GM18907 (cell line): ENCODE results near the gene SETD1A.

Experiments used
- ATAC-seq: cut with Tn5 transposase; IDR thresholded peaks from one replicate; pipeline ENCODE4 v1.9.1; 2021; ENCODE audit warnings: mild to moderate bottlenecking, moderate library complexity; ENCODE audit not compliant: unreplicated experiment

SETD1A gene

DNA sequence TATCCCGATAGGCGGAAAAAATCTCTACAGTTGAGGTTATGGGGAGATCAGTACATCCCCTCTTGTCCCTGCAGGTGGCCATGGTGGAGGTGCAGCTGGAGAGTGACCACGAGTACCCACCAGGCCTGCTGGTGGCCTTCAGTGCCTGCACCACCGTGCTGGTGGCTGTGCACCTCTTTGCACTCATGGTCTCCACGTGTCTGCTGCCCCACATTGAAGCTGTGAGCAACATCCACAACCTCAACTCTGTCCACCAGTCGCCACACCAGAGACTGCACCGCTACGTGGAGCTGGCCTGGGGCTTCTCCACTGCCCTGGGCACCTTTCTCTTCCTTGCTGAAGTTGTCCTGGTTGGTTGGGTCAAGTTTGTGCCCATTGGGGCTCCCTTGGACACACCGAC is 4.4 kb upstream of the SETD1A start:
- ATAC-seq, result no peak

DNA sequence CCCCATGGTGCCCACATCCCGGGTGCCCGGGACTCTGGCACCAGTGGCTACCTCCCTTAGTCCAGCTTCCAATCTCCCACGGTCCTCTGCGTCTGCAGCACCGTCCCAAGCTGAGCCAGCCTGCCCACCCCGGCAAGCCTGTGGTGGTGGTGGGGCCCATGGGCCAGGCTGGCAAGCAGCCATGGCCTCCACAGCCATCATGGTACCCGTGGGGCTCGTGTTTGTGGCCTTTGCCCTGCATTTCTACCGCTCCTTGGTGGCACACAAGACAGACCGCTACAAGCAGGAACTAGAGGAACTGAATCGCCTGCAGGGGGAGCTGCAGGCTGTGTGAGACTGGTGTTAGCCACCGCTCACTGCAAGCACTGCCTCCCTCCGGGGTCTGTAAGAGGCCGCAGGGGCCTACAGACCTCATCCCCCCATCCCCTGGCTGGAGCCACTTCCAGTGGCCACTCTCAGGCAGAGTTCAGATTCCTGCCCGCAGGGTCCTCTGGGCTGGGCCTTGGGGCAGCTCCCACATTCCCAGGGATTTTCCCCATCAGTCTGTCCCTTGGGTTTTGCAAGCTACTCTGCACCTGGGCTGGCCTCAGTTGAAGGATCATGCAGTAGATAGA is 3.9 kb upstream of the SETD1A start:
- ATAC-seq, result no peak

DNA sequence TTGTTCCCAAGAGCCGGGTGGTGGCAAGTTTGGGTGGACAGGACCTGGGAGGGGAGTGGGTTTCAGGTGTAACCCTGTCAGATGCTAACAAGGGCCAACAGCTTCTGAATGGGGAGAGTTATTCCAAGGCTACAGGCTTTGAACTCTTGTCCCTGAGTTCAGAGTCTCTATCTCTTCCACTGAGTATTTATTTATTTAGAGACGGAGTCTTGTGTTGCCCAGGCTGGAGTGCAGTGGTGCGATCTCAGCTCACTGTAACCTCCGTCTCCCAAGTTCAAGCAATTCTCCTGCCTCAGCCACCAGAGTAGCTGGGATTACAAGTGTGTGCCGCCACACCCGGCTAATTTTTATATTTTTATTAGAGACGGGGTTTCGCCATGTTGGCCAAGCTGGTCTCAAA is 2.6 kb upstream of the SETD1A start:
- no peak for ATAC-seq

DNA sequence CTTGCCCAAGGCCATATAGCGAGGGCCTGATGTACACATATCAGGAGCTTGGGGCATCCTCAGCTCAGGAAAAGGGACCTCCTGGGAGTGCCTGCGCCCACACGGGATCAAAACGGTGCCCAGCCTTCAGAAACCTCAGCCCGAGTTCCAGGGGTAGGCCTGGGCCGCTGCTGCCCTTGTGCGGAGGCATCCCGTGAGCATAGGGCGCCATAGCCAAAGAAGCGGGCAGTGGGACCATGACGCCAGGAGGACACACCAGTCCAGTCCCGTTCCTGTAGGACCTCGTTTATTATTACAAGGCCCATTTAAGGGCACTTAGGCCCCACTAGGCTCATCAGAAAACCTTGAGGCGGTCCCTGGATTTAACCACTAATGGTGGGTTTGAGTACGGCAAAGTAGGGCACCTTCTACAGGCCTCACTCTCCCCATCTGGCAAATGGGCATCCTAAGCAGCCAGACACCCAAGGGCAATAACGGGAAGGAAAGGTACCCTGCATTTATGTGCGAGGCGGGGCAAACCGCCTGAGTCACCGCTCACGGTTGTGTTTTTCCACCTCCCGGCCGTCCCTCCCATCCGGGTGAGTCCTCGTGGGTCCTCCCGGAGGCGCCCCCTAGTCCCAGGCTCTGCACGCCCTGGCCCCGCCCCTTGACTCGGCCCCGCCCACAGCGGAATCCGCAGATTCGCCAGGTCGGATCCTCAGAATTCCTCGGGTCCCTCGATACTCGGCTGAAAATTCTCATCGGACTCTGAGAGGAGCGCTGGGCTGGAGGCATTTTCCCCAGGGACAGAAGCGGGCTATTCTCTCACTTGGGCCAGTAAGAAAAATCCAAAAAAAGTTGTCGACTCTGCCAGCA is 726 bp upstream of the SETD1A start:
- peak; percentile 51 for ATAC-seq

DNA sequence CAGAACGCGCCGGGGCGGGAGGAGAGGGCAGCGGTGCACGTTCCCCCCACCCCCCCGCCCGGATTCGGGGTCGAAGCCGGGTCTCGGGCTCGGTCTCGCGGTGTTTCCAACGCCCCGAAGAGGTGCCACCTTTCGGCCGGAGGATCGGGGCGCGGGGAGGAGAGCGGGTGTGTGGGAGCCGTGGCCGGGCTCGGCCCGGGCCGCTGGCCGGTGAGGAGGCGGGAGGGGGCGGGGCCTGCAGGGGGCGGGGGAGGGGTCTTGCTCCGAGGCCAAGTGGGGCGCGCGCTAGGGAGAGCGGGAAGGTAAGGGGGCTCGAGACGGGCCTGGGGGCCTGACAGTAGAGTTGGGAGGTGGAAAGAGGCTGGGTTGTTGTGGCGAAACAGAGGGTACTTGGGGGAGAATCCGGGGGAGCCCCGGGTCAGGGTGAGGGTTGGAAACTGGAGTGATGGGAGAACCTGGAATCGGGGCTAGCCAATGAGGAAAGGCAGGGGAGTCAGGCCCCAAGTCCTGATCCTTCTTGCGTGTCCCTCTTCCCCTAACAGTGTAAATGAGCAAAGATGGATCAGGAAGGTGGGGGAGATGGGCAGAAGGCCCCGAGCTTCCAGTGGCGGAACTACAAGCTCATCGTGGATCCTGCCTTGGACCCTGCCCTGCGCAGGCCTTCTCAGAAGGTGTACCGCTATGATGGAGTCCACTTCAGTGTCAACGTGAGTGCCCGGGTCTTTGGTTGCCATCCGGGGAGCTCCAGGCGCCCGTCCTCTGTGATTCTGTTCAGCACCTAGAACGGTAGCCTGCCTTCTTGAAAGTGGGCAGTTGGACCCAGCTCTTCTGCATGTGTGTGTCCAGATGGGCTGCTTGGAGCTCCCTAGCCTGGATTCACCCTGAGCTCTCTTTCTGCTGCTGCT is 873 bp downstream of the SETD1A start:
- ATAC-seq, result peak; percentile 16

DNA sequence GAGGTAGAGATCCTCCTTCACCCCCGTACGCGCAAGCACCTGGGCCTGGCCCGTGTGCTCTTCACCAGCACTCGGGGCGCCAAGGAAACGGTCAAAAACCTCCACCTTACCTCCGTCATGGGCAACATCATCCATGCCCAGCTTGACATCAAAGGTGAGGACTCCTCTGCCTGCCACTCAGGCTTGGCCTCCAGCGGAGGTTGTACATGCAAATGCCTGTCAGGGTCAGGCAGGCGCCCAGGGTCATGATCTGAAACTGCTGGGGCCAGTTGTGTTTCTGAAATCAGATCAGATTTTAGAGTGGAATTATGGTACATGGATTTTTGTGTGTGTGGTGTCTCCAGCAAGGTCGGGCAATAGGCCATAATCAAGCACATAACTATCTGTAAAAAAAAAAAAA is 3.8 kb downstream of the SETD1A start:
- ATAC-seq, result no peak

DNA sequence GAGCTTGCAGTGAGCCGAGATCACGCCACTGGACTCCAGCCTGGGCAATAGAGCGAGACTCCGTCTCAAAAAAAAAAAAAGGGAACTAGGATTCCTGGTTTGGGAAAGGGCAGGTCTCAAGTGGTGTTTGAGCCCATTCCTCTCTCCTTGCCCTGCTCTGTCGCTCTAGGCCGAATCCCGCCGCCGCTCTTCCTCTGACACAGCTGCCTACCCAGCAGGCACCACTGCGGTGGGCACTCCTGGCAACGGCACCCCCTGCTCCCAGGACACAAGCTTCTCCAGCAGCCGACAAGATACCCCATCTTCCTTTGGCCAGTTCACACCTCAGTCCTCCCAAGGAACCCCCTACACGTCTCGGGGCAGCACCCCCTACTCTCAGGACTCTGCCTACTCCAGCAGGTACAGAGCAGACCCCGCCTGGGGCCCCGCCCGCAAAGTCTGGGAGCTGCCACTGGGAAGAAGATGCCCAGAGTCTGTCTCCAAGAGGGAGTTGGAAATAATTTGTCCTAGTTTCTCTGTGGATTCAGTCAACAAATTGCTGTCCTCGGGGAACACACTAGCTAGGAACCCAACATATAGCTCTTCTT is 6.5 kb downstream of the SETD1A start:
- no peak for ATAC-seq

DNA sequence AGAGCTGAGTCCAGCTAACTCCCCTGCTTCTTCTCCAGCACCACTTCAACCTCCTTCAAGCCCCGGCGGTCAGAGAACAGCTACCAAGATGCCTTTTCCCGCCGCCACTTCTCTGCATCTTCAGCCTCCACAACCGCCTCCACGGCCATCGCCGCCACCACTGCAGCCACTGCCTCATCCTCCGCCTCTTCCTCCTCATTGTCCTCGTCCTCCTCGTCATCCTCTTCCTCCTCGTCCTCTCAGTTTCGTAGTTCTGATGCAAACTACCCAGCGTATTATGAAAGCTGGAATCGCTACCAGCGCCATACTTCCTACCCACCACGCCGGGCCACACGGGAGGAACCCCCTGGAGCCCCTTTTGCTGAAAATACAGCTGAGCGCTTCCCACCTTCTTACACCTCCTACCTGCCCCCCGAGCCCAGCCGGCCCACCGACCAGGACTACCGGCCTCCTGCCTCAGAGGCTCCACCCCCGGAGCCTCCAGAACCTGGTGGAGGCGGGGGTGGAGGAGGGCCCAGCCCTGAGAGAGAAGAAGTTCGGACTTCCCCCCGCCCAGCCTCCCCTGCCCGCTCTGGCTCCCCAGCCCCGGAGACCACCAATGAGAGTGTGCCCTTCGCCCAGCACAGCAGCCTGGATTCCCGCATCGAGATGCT is 7.1 kb downstream of the SETD1A start:
- ATAC-seq, result no peak

DNA sequence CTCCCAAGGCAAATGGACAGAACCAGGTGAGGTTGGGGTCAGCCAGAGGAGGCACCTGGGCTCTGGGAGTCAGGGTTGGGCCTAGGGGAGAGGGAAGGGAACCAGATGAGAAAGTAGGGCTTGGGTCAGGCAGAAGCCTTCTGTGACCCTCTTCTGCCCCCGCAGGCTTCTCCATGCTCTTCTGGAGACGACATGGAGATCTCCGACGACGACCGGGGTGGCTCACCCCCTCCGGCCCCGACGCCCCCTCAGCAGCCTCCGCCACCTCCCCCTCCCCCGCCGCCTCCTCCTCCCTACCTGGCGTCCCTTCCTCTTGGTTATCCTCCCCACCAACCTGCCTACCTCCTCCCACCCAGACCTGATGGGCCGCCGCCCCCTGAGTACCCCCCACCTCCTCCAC is 7.9 kb downstream of the SETD1A start:
- ATAC-seq, result no peak

DNA sequence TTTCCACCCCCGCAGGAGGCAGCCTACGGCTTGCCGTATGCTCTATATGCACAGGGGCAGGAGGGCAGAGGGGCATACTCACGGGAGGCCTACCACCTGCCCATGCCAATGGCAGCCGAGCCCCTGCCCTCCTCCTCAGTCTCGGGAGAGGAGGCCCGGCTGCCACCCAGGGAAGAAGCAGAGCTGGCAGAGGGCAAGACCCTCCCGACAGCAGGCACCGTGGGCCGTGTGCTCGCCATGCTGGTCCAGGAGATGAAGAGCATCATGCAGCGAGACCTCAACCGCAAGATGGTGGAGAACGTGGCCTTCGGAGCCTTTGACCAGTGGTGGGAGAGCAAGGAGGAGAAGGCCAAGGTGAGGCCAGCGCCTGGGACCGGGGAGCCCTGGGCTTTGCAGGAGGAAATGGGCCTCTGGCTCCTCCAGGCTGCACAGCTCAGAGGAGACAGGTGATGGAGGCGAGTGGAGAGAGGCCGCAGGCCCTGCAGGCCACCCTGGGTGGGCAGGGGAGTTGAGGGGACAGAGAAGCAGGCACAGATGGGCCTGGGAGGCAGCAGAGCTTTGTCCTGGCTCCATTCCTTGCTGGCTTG is 8.6 kb downstream of the SETD1A start:
- ATAC-seq, result no peak

DNA sequence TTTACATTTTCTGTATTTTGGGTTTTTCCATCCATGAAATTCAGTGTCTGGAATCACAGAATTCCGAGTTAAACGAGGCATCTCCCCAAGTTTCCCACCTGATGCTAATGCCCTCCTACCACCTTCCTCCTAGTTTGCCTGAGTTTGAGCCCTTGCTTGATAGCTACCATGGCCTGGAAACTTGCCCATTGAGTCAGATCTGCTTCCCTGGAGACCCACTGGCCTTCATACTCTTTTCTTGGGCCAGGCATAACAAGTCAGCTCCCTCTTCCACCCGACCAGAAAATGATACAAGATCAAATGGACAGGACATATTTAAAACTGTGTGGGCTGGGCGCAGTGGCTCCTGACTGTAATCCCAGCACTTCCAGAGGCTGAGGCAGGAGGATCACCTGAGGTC is 10.2 kb downstream of the SETD1A start:
- no peak for ATAC-seq

DNA sequence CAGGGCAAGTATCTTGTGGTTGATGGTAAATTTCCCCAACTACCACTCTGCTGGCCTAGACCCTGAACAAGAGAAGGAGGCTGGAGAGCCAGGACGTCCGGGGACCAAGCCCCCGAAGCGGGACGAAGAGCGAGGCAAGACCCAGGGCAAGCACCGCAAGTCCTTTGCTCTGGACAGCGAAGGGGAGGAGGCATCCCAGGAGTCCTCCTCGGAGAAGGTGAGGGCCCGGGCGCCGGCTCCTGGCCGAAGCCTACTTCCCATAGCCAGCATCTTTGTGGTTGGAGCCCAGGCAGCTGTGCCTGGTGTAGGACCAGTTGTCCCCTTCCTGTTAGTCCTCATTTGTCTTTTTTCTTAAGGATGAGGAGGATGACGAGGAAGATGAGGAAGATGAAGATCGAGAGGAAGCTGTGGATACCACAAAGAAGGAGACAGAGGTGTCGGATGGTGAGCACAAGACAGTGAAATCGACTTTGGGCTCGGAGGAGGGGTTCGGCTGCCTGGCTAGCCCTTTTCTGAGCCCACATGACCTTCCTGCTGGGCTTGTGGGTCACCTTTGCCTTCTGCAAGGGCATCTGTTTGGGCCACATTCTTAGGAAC is 11.8 kb downstream of the SETD1A start:
- ATAC-seq, result no peak

DNA sequence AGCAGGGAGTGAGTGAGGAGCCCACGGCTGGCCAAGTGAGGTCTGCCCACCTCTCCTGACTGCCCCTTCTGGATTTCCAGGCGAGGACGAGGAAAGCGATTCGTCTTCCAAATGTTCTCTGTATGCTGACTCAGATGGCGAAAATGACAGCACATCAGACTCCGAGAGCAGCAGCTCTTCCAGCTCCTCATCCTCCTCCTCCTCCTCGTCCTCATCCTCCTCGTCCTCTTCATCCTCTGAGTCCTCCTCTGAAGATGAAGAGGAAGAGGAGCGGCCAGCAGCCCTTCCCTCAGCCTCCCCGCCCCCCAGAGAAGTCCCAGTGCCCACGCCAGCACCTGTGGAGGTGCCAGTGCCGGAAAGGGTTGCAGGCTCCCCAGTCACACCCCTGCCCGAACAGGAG is 13.7 kb downstream of the SETD1A start:
- ATAC-seq, result no peak

DNA sequence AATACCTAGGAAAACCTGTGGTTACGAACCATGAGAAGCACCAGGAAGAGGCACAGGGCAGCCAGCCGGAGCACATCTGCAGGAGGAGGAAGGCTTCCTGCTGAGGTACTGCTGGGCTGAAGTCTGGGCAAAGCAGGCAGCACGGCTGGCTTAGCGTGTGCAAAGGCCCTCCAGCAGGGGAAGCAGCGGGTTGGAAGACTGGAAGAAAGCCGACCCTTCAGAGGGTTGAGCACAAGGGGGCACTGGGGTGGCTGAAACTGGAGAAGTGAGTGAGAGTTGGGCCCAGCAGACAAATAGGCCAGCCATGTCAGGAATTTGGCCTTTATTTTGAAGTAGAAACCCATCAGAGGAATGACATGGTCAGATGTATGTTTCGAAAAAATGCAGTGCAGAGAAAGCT is 15.3 kb downstream of the SETD1A start:
- ATAC-seq, result no peak

DNA sequence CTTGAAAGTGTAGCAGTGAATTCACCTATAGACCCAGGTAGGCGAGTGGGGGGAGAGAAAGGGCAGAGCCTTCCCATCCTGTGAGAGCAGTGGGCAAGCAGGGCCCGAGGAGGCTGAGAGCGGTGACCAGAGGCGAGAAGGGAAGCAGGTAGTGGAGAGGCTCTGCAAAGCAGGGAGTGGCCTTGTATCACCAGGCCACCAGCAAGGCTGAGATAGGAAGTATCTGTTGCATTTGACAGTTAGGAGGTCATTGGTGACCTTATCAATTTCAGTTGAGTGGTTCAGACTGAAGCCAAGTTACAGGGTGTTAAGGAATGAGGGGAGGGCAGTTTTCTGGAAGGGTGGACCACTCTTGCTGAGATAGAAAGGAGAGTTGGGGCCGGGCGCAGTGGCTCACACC is 16.8 kb downstream of the SETD1A start:
- no peak for ATAC-seq

DNA sequence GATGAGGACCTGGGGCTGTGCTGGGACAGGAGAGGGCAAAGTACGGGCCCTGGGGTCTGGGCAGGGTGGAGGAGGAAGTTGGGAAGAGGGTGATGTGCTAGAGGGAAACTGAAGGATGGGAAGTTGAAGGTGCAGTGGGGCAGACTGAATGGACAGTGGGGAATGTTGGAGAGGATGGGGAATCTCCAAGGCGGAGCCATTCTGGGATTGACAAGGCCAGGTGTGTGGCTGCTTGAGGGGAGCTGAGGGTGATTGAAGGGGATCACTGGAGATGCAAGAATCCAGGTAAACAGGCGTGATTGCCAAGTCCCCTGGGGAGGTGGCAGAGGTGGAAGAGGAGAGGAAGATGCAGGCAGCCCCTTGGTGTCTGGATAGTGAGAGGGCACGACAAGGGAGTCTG is 18.9 kb downstream of the SETD1A start:
- no peak for ATAC-seq

DNA sequence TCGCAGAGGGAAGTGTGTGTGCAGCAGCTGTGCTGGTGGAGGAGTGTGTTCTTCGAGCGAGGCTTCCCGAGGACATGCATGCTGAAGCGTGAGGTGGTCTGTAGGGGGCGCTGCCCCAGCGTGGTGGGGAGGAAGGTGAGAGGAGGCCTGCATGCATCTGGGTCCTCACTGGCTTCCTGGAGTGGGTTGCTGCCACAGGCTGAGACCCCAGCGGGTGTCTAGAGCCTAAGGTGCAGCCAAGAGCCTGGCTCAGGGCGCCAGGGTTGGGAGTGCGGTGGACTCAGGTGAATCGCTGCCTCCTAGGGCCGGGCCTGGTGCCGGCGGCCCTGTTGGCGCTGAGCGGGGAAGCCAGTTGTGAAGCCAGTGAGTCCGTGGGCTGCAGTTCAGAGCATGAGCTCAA is 19.9 kb downstream of the SETD1A start:
- no peak for ATAC-seq

DNA sequence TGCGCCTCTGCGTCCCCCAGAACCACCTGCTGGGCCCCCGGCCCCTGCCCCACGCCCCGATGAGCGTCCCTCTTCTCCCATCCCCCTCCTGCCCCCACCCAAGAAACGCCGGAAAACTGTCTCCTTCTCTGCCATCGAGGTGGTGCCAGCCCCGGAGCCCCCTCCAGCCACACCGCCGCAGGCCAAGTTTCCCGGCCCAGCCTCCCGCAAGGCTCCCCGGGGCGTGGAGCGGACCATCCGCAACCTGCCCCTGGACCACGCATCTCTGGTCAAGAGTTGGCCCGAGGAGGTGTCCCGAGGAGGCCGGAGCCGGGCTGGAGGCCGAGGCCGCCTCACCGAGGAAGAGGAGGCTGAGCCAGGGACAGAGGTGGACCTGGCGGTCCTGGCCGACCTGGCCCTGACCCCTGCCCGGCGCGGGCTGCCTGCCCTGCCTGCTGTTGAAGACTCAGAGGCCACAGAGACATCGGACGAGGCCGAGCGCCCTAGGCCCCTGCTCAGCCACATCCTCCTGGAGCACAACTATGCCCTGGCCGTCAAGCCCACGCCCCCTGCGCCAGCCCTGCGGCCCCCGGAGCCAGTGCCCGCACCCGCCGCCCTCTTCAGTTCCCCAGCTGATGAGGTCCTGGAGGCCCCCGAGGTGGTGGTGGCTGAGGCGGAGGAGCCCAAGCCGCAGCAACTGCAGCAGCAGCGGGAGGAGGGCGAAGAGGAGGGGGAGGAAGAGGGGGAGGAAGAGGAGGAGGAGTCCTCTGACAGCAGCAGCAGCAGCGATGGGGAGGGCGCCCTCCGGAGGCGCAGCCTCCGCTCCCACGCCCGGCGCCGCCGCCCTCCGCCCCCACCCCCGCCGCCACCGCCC is 21.8 kb downstream of the SETD1A start:
- ATAC-seq, result no peak

DNA sequence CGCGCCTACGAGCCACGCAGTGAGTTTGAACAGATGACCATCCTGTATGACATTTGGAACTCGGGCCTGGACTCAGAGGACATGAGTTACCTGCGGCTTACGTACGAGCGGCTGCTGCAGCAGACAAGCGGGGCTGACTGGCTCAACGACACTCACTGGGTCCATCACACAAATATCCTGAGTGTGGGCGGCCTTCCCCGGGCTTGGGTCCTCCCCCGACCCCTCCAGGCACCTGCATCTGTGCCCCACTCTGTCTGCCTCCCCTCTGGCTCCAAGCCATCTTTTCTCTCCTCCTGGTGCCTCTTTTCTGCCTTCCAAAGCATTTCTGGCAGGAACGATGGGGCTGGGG is 22.4 kb downstream of the SETD1A start:
- no peak for ATAC-seq
